AG09319 (cell line): ENCODE data around the gene SPDEF.

Experiments used
- DNase-seq: peaks from one replicate; pipeline ENCODE4 v3.0.0-alpha.2; 2010; ENCODE audit warnings: low read depth; ENCODE audit errors: extremely low read depth
- CTCF ChIP-seq: IDR thresholded peaks from 2 replicates; pipeline ENCODE4 v1.5.1; 2011; ENCODE audit warnings: low read depth, mild to moderate bottlenecking, inconsistent platforms, low read length, moderate library complexity

The SPDEF gene

GRCh38 chr6:34556031-34556471 is at the start of gene SPDEF:
Gene SPDEF, minus strand, starts transcription at chr6:34556329. Its CDS starts 11,874 bp downstream, at chr6:34544455.
- no peak for DNase-seq
- TF ChIP-seq CTCF: no peak

GRCh38 chr6:34603707-34604106 is 47.6 kb upstream of the SPDEF start:
- no peak for DNase-seq
- no peak for TF ChIP-seq CTCF

GRCh38 chr6:34602318-34603111 is 46.4 kb upstream of the SPDEF start:
- TF ChIP-seq CTCF: no peak
- DNase-seq: no peak

- DNase-seq: no peak
- TF ChIP-seq CTCF: no peak
Observed at GRCh38 chr6:34601706-34602105, 45.6 kb upstream of the SPDEF start.

- TF ChIP-seq CTCF: no peak
- no peak for DNase-seq
Observed at GRCh38 chr6:34600796-34601195, 44.7 kb upstream of the SPDEF start.

GRCh38 chr6:34600101-34600500 is 44.0 kb upstream of the SPDEF start:
- no peak for TF ChIP-seq CTCF
- no peak for DNase-seq

GRCh38 chr6:34598712-34599111 is 42.6 kb upstream of the SPDEF start:
- no peak for TF ChIP-seq CTCF
- DNase-seq: no peak
